Hepatocyte (in vitro differentiated cells): ENCODE measurements around the gene FMN1.

Source experiments
- EZH2 ChIP-seq: fragments of 200-600 bp; sonication (generic); IDR thresholded peaks from 2 replicates; pipeline ENCODE4 v1.6.1; 2016; ENCODE audit warnings: antibody characterized with exemption, mild to moderate bottlenecking, borderline replicate concordance
- TF ChIP-seq, protein P1 (sequence below): fragments of 200-600 bp; sonication (generic); IDR thresholded peaks from 2 replicates; pipeline ENCODE4 v1.5.1; 2016; ENCODE audit warnings: antibody characterized with exemption, mild to moderate bottlenecking; ENCODE audit not compliant: poor library complexity

DNA sequence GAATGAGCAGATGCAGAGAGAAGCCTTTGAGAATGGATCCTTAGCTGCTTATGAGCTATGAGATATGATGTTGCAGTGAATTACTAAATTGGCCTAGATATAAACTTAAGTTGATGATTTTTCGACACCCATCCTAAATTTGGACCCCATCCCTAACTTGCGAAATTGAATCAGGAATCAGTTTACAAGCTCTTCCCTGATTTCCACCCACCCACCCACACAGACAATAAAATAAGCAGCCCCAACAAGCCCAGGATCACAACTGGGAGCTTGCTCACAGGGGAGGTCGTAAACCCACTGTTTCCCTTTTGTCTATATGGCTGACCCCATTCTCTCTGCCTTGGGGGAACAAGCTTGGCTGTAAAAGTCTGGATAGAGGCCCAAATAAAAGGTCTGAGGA lies 419.4 kb downstream of the FMN1 start:
- TF ChIP-seq EZH2, result no peak
- TF ChIP-seq, protein P1, sequence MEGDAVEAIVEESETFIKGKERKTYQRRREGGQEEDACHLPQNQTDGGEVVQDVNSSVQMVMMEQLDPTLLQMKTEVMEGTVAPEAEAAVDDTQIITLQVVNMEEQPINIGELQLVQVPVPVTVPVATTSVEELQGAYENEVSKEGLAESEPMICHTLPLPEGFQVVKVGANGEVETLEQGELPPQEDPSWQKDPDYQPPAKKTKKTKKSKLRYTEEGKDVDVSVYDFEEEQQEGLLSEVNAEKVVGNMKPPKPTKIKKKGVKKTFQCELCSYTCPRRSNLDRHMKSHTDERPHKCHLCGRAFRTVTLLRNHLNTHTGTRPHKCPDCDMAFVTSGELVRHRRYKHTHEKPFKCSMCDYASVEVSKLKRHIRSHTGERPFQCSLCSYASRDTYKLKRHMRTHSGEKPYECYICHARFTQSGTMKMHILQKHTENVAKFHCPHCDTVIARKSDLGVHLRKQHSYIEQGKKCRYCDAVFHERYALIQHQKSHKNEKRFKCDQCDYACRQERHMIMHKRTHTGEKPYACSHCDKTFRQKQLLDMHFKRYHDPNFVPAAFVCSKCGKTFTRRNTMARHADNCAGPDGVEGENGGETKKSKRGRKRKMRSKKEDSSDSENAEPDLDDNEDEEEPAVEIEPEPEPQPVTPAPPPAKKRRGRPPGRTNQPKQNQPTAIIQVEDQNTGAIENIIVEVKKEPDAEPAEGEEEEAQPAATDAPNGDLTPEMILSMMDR, result no peak
